Heart right ventricle (tissue), 16 donors: Measurements from ENCODE around the gene ADAMTS20. TPM values are rescaled to one million over a fixed set of nuclear protein-coding genes. Genes with fewer than 3 reads are reported as not detected.

Experiments used
- ATAC-seq, 8 donors: fragments of 200-7000 bp; cut with Tn5 transposase; one replicate each; pipeline ENCODE4 v1.9.1; 2020; ENCODE audit warnings: mild to moderate bottlenecking in 8 of 8, moderate library complexity in 8 of 8, moderate number of reproducible peaks in 1 of 8
- DNase-seq, 2 donors: peaks; one replicate each; pipeline ENCODE4 v3.0.0-alpha.2; 2020
- H3K27ac ChIP-seq, 10 donors: fragments of 200-600 bp; sonication (generic) in 2 of 10; one replicate each; pipeline versions ENCODE4 v1.5.0 to v1.8.0; 2020 to 2022; ENCODE audit warnings: mild to moderate bottlenecking in 3 of 10
- H3K27me3 ChIP-seq, 7 donors: fragments of 200-600 bp; one replicate each; pipeline ENCODE4 v1.8.0; 2021 to 2022; ENCODE audit warnings: mild to moderate bottlenecking in 2 of 7
- H3K36me3 ChIP-seq, 9 donors: fragments of 200-600 bp; sonication (generic) in 1 of 9; one replicate each; pipeline versions ENCODE4 v1.5.0 to v1.8.0; 2020 to 2022; ENCODE audit warnings: mild to moderate bottlenecking in 2 of 9
- H3K4me1 ChIP-seq, 9 donors: fragments of 200-600 bp; sonication (generic) in 1 of 9; one replicate each; pipeline versions ENCODE4 v1.5.0 to v1.8.0; 2020 to 2022; ENCODE audit warnings: mild to moderate bottlenecking in 4 of 9
- H3K4me3 ChIP-seq, 10 donors: fragments of 200-600 bp; sonication (generic) in 2 of 10; one replicate each; pipeline versions ENCODE4 v1.5.0 to v1.8.0; 2020 to 2022; ENCODE audit warnings: mild to moderate bottlenecking in 7 of 10, moderate library complexity in 2 of 10
- H3K9me3 ChIP-seq, 11 donors: fragments of 200-600 bp in 10 of 11; sonication (generic) in 2 of 11; one replicate each; pipeline versions ENCODE4 v1.5.0 to v1.8.0; 2013 to 2022; ENCODE audit warnings: mild to moderate bottlenecking in 2 of 11, control low read depth in 1 of 11, moderate library complexity in 1 of 11
- CTCF ChIP-seq, 9 donors: fragments of 200-600 bp; sonication (generic) in 2 of 9; IDR thresholded peaks; one replicate each; pipeline versions ENCODE4 v1.5.0 to v1.8.0; 2021 to 2022; ENCODE audit warnings: antibody characterized with exemption in 9 of 9, mild to moderate bottlenecking in 5 of 9, moderate library complexity in 1 of 9
- WGBS, 2 donors: extraction: QIAGEN DNeasy Blood & Tissue Kit; methylation state at CpG; one replicate each; pipeline ENCODE4 v1.1.7; 2013; ENCODE audit warnings: inconsistent platforms in 1 of 2; 5-methylcytosine and 5-hydroxymethylcytosine counted together
- intact Hi-C, 10 donors: fragments of 100-400 bp; cut with DNase I; formaldehyde crosslinking; loops; one replicate each; pipeline versions ENCODE4 v1.11.1 to v1.14.2; 2022
- polyA plus RNA-seq, 2 donors: library from polyadenylated mRNA; stranded (reverse); fragments of 200-250 nt; gene quantifications; one replicate each; pipeline ENCODE4 v1.2.3, GENCODE V29; 2013
- total RNA-seq, 10 donors: library from RNA; stranded (reverse); fragmentation: NEBNext Ultra II Directional in 3 of 10; extraction: Animal tissue kit (Norgen Biotek cat#: 25700) in 3 of 10; gene quantifications; one replicate each; pipeline versions ENCODE4 v1.2.1 to v1.2.4, GENCODE V29; 2021 to 2023
- donor health status: Arrhythmogenic right ventricular cardiomyopathy.
- donor health status: ischemic (EF 13 %, LVEDD 7.1; RV severe dilation, severe dysfunction).
- donor health status: healthy with polysubstance abuse.
- donor health status: DM: no; HTN: yes; CAD: no.
- donor health status: DM: no; HTN: no; CAD: no.
- donor health status: ischemic (EF 25% LVEDD 6.9; RV normal size, moderate dysfunction).
- donor health status: ischemic (EF 25% LVEDD 5.7; RV mildly dilated, moderate dysfunction).
- donor health status: healthy.
- donor health status: DM: yes; HTN: yes; CAD: no.
- donor health status: Ischemic cardiomyopathy.
- donor health status: ischemic (EF 35%, LVEDD 5.7; RV mildly dilated, moderate dysfunction).
- donor health status: nonischemic (EF 11% LVEDD 7.7; RV severe dilation, severe dysfunction).
- donor health status: DM: yes; HTN: yes; CAD: no.
- donor health status: PGD.
- donor health status: ischemic (EF 29% LVEDD 5.4; RV normal size, mild dysfunction).
- donor health status: nonischemic (EF 23%, LVEDD 6.1; RV moderate dilation, normal function).

The ADAMTS20 gene
- total and polyA plus RNA-seq, 12 donors: not detected

GRCh38 chr12:43482311-43483085, 69.5 kb downstream of the ADAMTS20 start:
- intact Hi-C loops: no loop called here
- no peak overlapping the region for H3K4me3 ChIP-seq
- H3K27me3 ChIP-seq: no peaks in the 10 kb centered on the region
- H3K27ac ChIP-seq: no peak overlapping the region
- TF ChIP-seq CTCF (IDR thresholded peaks at IDR 0.05): no peak
- H3K4me1 ChIP-seq: no peaks in the 10 kb centered on the region
- DNase-seq (no peak), ATAC-seq (no peak)
- H3K36me3 ChIP-seq: no peaks in the 10 kb centered on the region
- peaks cover 0 to 31% (median 12%) of the 10 kb centered on the region in 11 donors for H3K9me3 ChIP-seq
- WGBS, 2 donors: 79 to 89% methylated on average over 3 of the region's 3 CpGs

- no peaks in the 10 kb centered on the region for H3K4me1 ChIP-seq
- H3K27ac ChIP-seq: no peak overlapping the region
- H3K4me3 ChIP-seq: no peak overlapping the region
- TF ChIP-seq CTCF (IDR thresholded peaks at IDR 0.05): no peak
- no peaks in the 10 kb centered on the region for H3K36me3 ChIP-seq
- intact Hi-C loops: no loop called here
- no peak for DNase-seq
- WGBS, 2 donors: 54 to 57% methylated on average over 3 of the region's 3 CpGs
- H3K9me3 ChIP-seq: peaks cover 0 to 19% (median 4%) of the 10 kb centered on the region in 11 donors
- no peaks in the 10 kb centered on the region for H3K27me3 ChIP-seq
- no peak for ATAC-seq
These were observed 71.4 kb downstream of the ADAMTS20 start for GRCh38 chr12:43480591-43480990.

GRCh38 chr12:43462741-43463140, 89.3 kb downstream of the ADAMTS20 start:
- Histone ChIP-seq H3K27ac (no peak overlapping the region), H3K4me1 (no peaks in the 10 kb centered on the region), H3K27me3 (peaks cover 0 to 22% (median 0%) of the 10 kb centered on the region in 7 donors), H3K4me3 (no peak overlapping the region), H3K36me3 (no peaks in the 10 kb centered on the region), H3K9me3 (peaks cover 0 to 2% (median 0%) of the 10 kb centered on the region in 11 donors)
- WGBS, 2 donors: 33 to 41% methylated on average over 3 of the region's 3 CpGs
- ATAC-seq (no peak), DNase-seq (no peak)
- no peak for TF ChIP-seq CTCF (IDR thresholded peaks at IDR 0.05)
- intact Hi-C loops: loop anchor here in 1 of 10 donors (10.0 kb wide), 1 partner anchor 1658 kb away; no protein-coding TSS in a partner anchor

GRCh38 chr12:43462080-43462479, 89.9 kb downstream of the ADAMTS20 start:
- ATAC-seq (peak in 2 of 8 donors; percentile 78 to 83), DNase-seq (no peak)
- no peak overlapping the region for H3K4me3 ChIP-seq
- no peaks in the 10 kb centered on the region for H3K36me3 ChIP-seq
- H3K4me1 ChIP-seq: no peaks in the 10 kb centered on the region
- TF ChIP-seq CTCF (IDR thresholded peaks at IDR 0.05): no peak
- peaks cover 0 to 2% (median under 1%) of the 10 kb centered on the region in 11 donors for H3K9me3 ChIP-seq
- intact Hi-C loops: loop anchor here in 1 of 10 donors (10.0 kb wide), 1 partner anchor 1657 kb away; no protein-coding TSS in a partner anchor
- peaks cover 0 to 24% (median 0%) of the 10 kb centered on the region in 7 donors for H3K27me3 ChIP-seq
- WGBS, 2 donors: 9 to 15% methylated on average over 2 of the region's 2 CpGs
- H3K27ac ChIP-seq: no peak overlapping the region
